ENCODE data around the gene RTP1.

The RTP1 gene

GRCh38 chr3:187243933-187244524, 46.7 kb downstream of the RTP1 start:
- DNase-seq: no peak

GRCh38 chr3:187247398-187247797, 50.1 kb downstream of the RTP1 start:
- DNase-seq: no peak
